GM21367 (cell line): Measurements from ENCODE around the gene PDZD11.
"Not testable (repeated sequence)": the region's sequence is repeated elsewhere in the genome, so short reads cannot be mapped to it uniquely, and the experiment has no call there.

Experiments used
- ATAC-seq: cut with Tn5 transposase; IDR thresholded peaks from one replicate; pipeline ENCODE4 v1.9.1; 2021; ENCODE audit not compliant: unreplicated experiment

The PDZD11 gene

GRCh38 chrX:70257423-70258288 is 32.1 kb downstream of the PDZD11 start:
- ATAC-seq = no peak

DNA sequence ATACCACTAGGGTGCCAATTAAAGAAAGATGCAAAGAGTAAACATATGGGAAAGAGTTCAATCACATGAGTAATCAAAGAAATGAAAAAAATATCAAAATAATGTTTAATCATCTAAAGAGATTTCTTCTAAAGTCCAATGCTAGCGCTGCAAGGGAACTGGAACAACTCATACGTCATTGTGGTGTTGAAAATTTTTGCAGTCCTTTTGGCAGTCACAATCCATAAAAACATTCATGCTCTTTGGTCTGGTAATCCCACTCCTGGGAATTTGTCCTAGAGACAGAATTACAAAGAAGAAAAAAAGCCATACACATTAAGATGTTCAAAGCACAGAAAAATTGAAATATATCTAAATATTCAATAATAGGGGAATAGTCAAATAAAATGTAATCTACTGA is 34.3 kb downstream of the PDZD11 start:
- ATAC-seq = no peak

- no peak for ATAC-seq
These were observed 34.8 kb downstream of the PDZD11 start for GRCh38 chrX:70254909-70255308.

GRCh38 chrX:70254063-70254400 is 35.7 kb downstream of the PDZD11 start:
- ATAC-seq = no peak

DNA sequence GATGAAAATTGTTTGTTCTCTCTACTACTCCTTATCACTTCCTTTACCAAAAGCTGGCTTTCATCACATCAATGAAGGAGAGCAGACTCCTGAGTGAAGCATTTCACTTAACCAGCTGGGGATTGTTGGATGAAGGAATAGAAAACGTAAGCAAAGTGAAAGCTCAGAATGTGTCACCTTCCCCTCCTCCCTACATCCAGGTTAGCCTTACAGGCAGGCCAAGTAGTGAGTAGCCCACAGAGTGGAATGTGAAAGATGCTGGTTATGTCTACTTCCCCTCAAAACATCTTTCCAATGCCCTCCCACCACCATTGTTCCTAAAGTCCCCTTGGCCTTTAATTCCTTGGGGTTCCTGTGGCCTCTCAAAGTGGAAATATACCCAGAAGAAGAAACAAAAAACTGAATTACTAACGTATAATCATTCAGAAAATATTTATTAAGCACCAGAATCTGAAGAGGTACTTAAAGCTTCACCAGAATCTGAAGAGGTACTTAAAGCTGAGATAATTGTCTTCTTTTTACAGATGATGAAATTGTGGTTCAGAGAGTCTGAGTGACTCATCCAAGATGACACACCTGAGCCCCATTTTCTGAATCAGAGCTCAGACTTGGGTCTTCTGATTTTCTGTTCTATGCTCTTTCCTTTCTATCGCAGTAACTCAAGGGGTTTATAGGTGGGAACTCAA is 36.2 kb downstream of the PDZD11 start:
- no peak for ATAC-seq

DNA sequence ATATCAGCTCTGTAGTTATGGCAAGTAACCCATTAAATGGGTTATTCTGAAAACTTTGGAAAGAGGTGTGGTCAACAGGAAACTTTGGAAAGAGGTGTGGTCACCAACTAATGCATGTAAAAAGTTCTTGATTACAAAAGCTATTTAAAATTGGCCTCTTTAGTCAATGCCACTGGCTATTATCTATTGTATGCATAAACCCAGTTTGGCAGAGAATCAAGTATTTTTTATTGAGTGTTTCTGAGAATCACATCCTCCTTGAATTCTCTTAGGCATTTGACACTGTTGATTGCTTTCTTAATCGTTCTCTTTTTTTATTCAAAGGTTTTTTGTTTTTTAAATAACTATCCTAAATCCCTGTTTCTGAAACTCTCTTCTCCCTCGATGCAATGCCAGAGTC is 37.2 kb downstream of the PDZD11 start:
- no peak for ATAC-seq

GRCh38 chrX:70247252-70247651 is 42.5 kb downstream of the PDZD11 start:
- ATAC-seq = no peak

GRCh38 chrX:70244881-70245280 is 44.8 kb downstream of the PDZD11 start:
- no peak for ATAC-seq

DNA sequence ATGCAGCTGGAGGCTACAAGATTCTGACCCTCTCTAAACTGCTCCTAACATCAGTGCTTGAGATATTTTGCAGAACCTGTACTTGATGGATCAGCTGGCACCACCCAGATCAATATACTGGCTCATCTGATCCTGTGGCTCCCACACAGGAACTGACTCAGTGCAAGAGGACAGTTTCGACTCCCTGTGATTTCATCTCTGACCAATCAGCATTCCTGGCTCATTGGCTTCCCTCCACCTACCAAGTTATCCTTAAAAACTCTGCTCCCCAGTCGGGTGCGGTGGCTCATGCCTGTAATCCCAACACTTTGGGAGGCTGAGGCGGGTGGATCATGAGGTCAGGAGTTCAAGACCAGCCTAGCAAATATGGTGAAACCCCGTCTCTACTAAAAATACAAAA is 46.1 kb downstream of the PDZD11 start:
- ATAC-seq = not testable (repeated sequence)

- ATAC-seq = no peak
These were observed 48.2 kb downstream of the PDZD11 start for GRCh38 chrX:70241501-70241900.

GRCh38 chrX:70240751-70241150 is 49.0 kb downstream of the PDZD11 start:
- no peak for ATAC-seq
